HG03064 (cell line): ENCODE results near the gene SLC35F3.

Source experiments
- ATAC-seq: cut with Tn5 transposase; IDR thresholded peaks from one replicate; pipeline ENCODE4 v1.9.1; 2021; ENCODE audit warnings: low read depth; ENCODE audit not compliant: unreplicated experiment

The SLC35F3 gene

GRCh38 chr1:234302354-234302962 is 398.0 kb downstream of the SLC35F3 start:
- ATAC-seq = no peak

GRCh38 chr1:234303231-234303630 is 398.8 kb downstream of the SLC35F3 start:
- no peak for ATAC-seq

GRCh38 chr1:234307726-234308125 is 403.2 kb downstream of the SLC35F3 start:
- no peak for ATAC-seq

GRCh38 chr1:234309243-234309597 is 404.7 kb downstream of the SLC35F3 start:
- no peak for ATAC-seq

GRCh38 chr1:234309598-234310459 is 405.4 kb downstream of the SLC35F3 start:
- peak; percentile 87 for ATAC-seq

GRCh38 chr1:234310460-234310817 is 406.0 kb downstream of the SLC35F3 start:
- ATAC-seq = no peak

GRCh38 chr1:234311414-234311813 is 406.9 kb downstream of the SLC35F3 start:
- ATAC-seq = no peak

- no peak for ATAC-seq
Measured at GRCh38 chr1:234313171-234313570, 408.7 kb downstream of the SLC35F3 start.

GRCh38 chr1:234315091-234315541 is 410.6 kb downstream of the SLC35F3 start:
- no peak for ATAC-seq

GRCh38 chr1:234315588-234315987 is 411.1 kb downstream of the SLC35F3 start:
- ATAC-seq = no peak

GRCh38 chr1:234316486-234316885 is 412.0 kb downstream of the SLC35F3 start:
- no peak for ATAC-seq

- ATAC-seq = no peak
Measured at GRCh38 chr1:234316937-234317336, 412.5 kb downstream of the SLC35F3 start.

- no peak for ATAC-seq
Measured at GRCh38 chr1:234320069-234320468, 415.6 kb downstream of the SLC35F3 start.

- no peak for ATAC-seq
Measured at GRCh38 chr1:234320549-234320948, 416.1 kb downstream of the SLC35F3 start.

- ATAC-seq = no peak
Measured at GRCh38 chr1:234321231-234321630, 416.8 kb downstream of the SLC35F3 start.

GRCh38 chr1:234322097-234322496 is 417.6 kb downstream of the SLC35F3 start:
- ATAC-seq = no peak

GRCh38 chr1:234322979-234323378 is 418.5 kb downstream of the SLC35F3 start:
- ATAC-seq = no peak

- no peak for ATAC-seq
Measured at GRCh38 chr1:234324821-234325220, 420.3 kb downstream of the SLC35F3 start.

- no peak for ATAC-seq
Measured at GRCh38 chr1:234325878-234326496, 421.5 kb downstream of the SLC35F3 start.

GRCh38 chr1:234326497-234327366 is 422.3 kb downstream of the SLC35F3 start:
- peak; percentile 54 for ATAC-seq
